Measurements from ENCODE around the gene TRIM56. TPM values are rescaled to one million over a fixed set of nuclear protein-coding genes. Genes with fewer than 3 reads are reported as not detected.
A peak's percentile ranks its signal among the peaks of the same experiment; 100 is the strongest.
"Not testable (repeated sequence)": the region's sequence is repeated elsewhere in the genome, so short reads cannot be mapped to it uniquely, and the experiment has no call there.

TRIM56 gene
- polyA plus RNA-seq, 4 donors: 15.6 to 19.0 (median 17.1) TPM

GRCh38 chr7:101088858-101089529, 3.7 kb downstream of the TRIM56 start:
- DNase-seq (ENCODE audit: low read depth in 4 of 4, low spot score in 3 of 4): no peak

DNA sequence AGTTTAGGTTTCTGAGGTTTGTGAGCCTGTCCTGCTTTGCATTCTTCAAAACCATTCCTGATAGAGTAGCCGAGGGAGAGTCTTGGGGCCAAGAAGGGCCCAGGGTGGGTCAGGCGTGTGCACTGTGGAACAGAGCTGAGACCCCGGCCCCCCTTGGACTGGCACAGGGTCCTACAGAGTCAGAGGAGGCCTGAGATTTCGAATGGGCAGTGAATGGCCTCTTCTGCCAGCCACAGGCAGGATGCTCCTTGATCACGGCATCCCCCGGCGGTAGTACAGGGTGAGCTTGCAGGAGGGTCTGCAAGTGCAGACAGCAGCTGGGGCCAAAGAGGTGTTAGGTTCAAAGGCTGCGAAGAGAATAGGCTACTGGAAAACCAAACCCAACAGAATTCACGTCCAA, 4.6 kb downstream of the TRIM56 start:
- no peak for DNase-seq (ENCODE audit: low read depth in 4 of 4, low spot score in 3 of 4)

GRCh38 chr7:101092266-101092905, 7.1 kb downstream of the TRIM56 start:
- not testable (repeated sequence) for DNase-seq (ENCODE audit: low read depth in 4 of 4, low spot score in 3 of 4)

- DNase-seq (ENCODE audit: low read depth in 4 of 4, low spot score in 3 of 4): no peak
Measured at GRCh38 chr7:101093906-101094305, 8.6 kb downstream of the TRIM56 start.

DNA sequence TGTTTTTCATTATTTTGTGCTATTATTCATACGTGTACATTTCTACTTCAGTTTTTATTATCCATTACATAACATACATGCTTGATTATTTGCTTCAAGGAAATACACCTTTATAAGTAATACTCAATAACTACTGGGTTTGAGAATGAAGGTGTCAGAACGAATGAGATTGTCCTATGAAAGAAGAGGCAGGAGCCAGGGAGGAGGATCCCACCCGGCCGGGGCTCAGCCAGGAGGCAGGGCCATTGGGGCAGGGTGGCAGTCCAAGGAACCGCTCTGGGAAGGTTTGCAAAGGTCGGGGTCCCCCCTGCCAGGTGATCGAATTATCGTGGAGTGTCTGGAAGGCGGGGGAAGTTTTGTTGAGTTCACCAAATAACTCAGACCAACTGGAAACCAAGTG, 9.1 kb downstream of the TRIM56 start:
- DNase-seq (ENCODE audit: low read depth in 4 of 4, low spot score in 3 of 4): no peak

- no peak for DNase-seq (ENCODE audit: low read depth in 4 of 4, low spot score in 3 of 4)
Measured at GRCh38 chr7:101094791-101095375, 9.6 kb downstream of the TRIM56 start.

- no peak for DNase-seq (ENCODE audit: low read depth in 4 of 4, low spot score in 3 of 4)
Measured at GRCh38 chr7:101096331-101096956, 11.2 kb downstream of the TRIM56 start.

DNA sequence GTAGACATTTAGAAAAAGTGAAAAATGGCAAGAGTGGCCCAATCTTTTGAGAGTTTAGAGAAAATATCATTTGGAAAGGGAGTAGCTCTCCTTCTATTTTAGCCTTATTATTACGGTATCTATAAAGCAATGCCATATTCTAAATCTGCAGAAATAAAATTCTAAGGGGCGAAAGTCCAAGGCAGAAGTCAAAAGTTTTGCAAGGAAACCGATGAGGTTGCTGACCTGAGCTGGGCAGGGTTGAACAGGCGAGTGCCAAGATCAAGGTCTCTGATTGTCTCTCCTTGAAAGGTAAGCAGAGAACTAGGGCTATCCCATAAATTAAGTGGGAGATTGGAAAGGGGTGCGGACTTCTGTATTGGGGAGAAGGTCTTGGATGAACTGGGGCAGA, 11.7 kb downstream of the TRIM56 start:
- no peak for DNase-seq (ENCODE audit: low read depth in 4 of 4, low spot score in 3 of 4)

DNA sequence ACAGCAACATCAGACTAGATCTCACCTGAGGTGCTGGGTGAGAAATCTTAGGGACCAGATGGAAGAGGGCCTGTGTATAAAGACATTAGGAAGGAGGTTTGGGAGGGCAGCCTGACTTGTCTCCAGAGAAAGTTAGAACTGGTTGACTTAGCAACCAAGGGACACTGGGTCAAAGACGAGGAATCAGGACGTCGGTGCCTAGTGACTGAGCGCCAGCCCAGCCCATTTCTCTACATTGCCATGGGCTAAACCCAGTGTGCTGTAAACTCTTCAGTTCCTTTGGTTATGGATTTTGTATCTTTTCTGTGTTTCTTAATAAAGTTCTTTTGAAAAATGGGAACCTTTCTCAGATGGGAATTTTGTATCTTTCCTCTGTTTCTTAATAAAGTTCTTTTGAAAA, 12.3 kb downstream of the TRIM56 start:
- no peak for DNase-seq (ENCODE audit: low read depth in 4 of 4, low spot score in 3 of 4)

DNA sequence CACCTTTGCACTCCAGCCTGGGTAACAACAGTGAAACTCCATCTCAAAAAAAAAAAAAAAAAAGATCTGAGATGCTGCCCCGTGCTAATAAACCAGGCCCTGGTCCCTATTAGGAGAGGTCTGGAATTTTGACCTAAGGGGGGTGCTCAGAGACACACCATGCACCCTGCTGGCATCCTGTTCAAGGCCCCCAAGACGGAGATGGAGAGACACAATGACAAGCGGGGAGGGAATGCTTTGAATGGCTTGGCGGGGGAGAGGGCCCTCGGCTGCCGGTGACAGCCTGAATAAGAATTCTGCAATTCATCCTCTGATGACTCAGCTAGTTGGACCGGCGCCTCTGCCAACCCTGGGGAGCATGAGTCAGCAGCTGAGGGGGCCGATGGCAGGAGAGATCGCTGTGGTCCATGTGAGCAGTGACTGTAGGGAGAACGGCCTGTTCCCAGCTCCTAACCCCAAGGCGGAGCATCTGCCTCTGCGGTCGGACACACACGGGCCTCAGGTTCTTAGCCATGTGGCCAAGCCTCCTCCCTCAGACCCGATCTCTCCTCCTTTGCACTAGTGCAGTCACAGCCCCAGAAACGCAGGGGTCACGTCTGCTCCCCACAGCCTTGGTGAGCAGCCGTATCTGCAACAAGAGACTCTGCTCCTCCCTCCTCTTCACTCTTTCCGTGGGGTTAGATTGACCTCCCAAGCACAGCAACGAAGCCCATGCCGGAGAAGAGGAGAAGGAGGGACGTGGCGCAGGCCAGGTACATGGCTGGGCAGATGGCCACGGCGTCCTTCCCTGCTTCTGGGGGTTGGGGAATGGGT, 14.9 kb downstream of the TRIM56 start:
- DNase-seq (ENCODE audit: low read depth in 4 of 4, low spot score in 3 of 4): peak in 1 of 4 donors; percentile 30

- no peak for DNase-seq (ENCODE audit: low read depth in 4 of 4, low spot score in 3 of 4)
Measured at GRCh38 chr7:101100858-101101847, 15.9 kb downstream of the TRIM56 start.

DNA sequence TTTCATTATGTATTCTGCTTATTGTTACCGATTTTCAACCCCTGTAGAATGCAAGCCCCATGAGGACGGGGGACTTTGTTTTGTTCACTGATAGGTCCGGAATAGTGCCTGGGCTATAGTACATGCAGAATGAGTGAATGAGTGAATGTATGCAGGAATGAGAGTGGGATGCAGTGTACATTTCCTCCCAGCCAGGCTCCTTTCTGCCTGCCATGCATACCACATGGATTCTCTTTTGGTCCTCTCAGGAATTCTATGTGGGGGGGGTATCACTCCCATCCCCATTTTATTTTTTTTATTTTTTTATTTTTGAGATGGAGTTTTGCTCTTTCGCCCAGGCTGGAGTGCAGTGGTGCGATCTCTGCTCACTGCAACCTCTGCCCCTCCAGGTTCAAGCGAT, 16.7 kb downstream of the TRIM56 start:
- DNase-seq (ENCODE audit: low read depth in 4 of 4, low spot score in 3 of 4): no peak

DNA sequence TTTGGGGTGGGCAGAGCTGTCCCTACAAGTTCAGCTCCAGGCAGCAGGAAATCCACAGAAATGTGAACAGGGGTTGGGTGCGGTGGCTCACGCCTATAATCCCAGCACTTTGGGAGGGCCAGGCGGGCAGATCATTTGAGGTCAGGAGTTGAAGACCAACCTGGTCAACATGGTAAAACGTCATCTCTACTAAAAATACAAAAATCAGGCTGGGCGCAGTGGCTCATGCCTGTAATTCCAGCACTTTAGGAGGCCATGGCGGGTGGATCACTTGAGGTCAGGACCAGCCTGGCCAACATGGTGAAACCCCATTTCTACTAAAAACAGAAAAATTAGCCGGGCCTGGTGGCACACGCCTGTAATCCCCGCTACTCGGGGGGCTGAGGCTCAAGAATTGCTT, 18.4 kb downstream of the TRIM56 start:
- not testable (repeated sequence) for DNase-seq (ENCODE audit: low read depth in 4 of 4, low spot score in 3 of 4)

DNA sequence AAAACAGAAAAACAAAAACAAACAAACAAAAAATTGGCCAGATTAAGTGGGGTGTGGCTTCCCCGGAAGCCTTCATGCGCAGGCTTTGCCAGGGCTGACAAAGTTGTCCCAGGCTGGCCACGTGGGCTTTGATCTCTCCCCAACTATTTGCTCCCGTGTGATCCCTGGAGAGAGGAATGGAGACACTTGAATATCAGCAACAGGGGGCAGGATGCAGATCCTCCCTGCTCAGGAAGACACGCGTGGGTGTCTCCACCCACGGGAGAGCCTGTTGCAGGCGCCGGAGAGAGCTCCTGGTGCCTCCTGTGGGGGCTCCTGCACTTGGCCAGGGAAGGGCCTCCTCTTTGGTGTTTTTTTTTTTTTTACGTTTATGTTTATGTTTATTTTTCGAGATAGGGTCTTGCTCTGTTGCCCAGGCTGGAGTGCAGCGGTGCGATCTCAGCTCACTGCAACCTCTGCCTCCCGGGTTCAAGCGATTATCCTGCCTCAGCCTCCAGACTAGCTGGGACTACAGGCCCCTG, 19.0 kb downstream of the TRIM56 start:
- DNase-seq (ENCODE audit: low read depth in 4 of 4, low spot score in 3 of 4): no peak

DNA sequence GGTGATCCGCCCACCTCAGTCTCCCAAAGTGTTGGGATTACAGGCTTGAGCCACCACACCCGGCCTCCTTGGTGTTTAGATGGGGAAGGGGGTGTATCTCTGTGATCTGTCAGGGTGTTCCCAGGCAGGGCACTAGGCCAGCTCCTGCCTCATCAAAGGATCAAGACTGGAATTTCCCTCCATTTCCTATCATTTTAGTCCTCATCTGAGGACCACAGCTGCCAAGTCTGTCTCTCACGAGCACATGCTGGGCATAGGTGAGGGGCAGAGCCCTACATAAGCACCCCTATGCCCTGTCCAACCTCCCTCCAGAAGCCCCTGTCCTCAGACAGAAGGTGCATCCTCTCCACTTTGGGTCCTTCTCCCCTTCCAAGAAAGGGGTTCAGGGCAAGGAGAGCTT, 19.5 kb downstream of the TRIM56 start:
- DNase-seq (ENCODE audit: low read depth in 4 of 4, low spot score in 3 of 4): no peak

GRCh38 chr7:101105248-101105647, 20.0 kb downstream of the TRIM56 start:
- not testable (repeated sequence) for DNase-seq (ENCODE audit: low read depth in 4 of 4, low spot score in 3 of 4)

- no peak for DNase-seq (ENCODE audit: low read depth in 4 of 4, low spot score in 3 of 4)
Measured at GRCh38 chr7:101106386-101106785, 21.1 kb downstream of the TRIM56 start.

DNA sequence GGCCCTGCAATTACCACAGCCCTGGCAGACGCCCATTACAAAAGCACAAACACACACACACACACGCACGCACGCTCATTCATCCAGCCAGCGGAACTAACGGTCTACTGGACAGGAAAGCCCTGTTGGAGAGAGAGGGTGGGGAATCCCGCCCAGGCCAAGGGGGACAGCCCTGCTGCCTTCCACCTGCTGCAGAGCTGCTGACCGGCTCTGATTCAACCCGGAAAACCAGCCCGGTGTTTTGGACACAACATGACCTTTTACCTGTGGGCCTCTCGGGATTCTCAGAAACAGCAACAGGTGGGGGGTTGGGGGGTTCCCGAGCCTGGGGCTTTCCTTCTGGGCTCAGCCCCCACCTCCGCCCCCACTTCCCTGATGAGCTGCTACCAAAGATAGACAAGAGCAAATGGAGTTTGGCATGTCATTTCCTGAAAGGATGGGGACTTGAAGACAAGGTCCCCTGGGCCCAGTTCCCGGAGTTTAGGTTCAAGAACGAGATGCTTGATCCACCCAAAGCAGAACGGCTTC, 23.1 kb downstream of the TRIM56 start:
- no peak for DNase-seq (ENCODE audit: low read depth in 4 of 4, low spot score in 3 of 4)

DNA sequence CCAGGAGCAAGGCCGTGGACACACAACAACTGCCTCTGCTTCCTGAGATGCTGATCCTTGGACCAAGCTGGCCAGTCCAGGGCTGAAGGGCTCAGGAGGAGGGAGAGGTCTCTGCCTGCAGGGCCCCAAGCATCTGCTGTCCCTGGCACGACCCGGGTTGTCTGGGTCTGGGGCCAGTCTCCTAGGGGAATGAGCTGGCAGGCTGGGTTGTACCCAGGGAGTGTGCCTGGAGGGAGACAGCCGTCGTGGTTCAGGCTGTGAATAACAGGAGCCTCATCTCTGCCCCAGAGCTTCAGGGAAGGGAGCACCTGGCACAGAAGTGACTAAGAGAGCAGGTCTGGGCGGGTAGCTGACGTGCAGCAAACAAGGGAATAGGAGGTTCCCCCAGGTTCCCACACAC, 23.7 kb downstream of the TRIM56 start:
- no peak for DNase-seq (ENCODE audit: low read depth in 4 of 4, low spot score in 3 of 4)
